ENCODE data around the gene CCDC157. TPM values are rescaled to one million over a fixed set of nuclear protein-coding genes. Genes with fewer than 3 reads are reported as not detected.

Gene CCDC157
- total RNA-seq, 1 donor: 1.3 TPM

GRCh38 chr22:30411780-30412179 lies 55.0 kb downstream of the CCDC157 start:
- no peak overlapping the region for H3K4me3 ChIP-seq (ENCODE audit: low read depth, low read length)
- TF ChIP-seq, protein P1, sequence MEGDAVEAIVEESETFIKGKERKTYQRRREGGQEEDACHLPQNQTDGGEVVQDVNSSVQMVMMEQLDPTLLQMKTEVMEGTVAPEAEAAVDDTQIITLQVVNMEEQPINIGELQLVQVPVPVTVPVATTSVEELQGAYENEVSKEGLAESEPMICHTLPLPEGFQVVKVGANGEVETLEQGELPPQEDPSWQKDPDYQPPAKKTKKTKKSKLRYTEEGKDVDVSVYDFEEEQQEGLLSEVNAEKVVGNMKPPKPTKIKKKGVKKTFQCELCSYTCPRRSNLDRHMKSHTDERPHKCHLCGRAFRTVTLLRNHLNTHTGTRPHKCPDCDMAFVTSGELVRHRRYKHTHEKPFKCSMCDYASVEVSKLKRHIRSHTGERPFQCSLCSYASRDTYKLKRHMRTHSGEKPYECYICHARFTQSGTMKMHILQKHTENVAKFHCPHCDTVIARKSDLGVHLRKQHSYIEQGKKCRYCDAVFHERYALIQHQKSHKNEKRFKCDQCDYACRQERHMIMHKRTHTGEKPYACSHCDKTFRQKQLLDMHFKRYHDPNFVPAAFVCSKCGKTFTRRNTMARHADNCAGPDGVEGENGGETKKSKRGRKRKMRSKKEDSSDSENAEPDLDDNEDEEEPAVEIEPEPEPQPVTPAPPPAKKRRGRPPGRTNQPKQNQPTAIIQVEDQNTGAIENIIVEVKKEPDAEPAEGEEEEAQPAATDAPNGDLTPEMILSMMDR (IDR thresholded peaks at IDR 0.05; ENCODE audit: insufficient read depth, low read depth, low read length): no peak
- DNase-seq (ENCODE audit: low read depth): no peak

- TF ChIP-seq, protein P1 (IDR thresholded peaks at IDR 0.05; ENCODE audit: insufficient read depth, low read depth, low read length): no peak
- no peak for DNase-seq (ENCODE audit: low read depth)
- no peak overlapping the region for H3K4me3 ChIP-seq (ENCODE audit: low read depth, low read length)
Observed at GRCh38 chr22:30413001-30413400, 56.2 kb downstream of the CCDC157 start.

GRCh38 chr22:30413745-30414524 lies 57.1 kb downstream of the CCDC157 start:
- H3K4me3 ChIP-seq (ENCODE audit: low read depth, low read length): no peak overlapping the region
- no peak for DNase-seq (ENCODE audit: low read depth)
- TF ChIP-seq, protein P1 (IDR thresholded peaks at IDR 0.05; ENCODE audit: insufficient read depth, low read depth, low read length): no peak

DNA sequence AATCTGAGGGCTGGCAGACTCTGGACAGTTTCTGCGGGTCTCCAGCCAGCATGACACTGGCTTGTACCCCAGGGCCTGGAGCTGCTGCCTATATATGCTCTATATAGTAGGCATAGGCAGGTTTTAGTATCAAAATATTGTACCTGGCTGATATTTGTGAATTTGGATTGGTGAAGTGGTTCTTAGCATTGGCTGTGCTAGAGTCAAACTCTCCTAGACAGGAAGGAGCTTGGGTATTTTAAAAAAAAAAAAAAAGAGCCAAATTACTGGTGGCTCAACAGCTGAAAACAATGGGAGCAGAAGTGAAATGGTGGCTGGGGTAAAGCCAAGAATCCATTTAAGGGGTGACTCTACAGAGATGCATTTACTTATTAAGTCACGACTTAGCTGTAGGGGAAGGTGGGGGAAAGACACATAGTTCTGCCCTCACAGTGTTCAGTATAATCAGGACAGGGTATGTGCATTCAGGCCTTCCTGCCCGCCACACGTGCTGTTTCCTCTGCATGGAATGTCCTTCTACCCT lies 57.8 kb downstream of the CCDC157 start:
- no peak overlapping the region for H3K4me3 ChIP-seq (ENCODE audit: low read depth, low read length)
- DNase-seq (ENCODE audit: low read depth): no peak
- TF ChIP-seq, protein P1 (IDR thresholded peaks at IDR 0.05; ENCODE audit: insufficient read depth, low read depth, low read length): no peak

GRCh38 chr22:30416403-30416802 lies 59.6 kb downstream of the CCDC157 start:
- no peak overlapping the region for H3K4me3 ChIP-seq (ENCODE audit: low read depth, low read length)
- DNase-seq (ENCODE audit: low read depth): no peak
- TF ChIP-seq, protein P1 (IDR thresholded peaks at IDR 0.05; ENCODE audit: insufficient read depth, low read depth, low read length): no peak

DNA sequence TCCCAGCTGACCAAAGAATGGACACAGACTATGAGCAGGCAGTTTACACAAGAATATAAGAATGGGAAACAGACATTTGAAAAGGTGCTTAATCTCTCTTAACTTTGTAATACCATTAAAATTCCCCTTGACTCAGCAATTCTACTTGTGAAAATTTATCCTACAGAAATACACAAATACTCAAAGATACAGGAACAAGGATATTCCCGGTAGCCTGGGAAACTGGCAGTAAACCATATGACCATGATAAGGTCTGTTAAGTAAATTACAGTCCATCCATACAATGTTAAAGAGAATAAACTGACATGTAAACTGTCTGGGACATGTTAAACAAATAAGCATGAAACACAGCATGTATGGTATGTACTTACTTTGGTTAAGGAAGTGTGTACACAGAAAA lies 60.0 kb downstream of the CCDC157 start:
- TF ChIP-seq, protein P1 (IDR thresholded peaks at IDR 0.05; ENCODE audit: insufficient read depth, low read depth, low read length): no peak
- no peak for DNase-seq (ENCODE audit: low read depth)

More for the DNA sequence above, 60.0 kb downstream of the CCDC157 start:
- no peak overlapping the region for H3K4me3 ChIP-seq (ENCODE audit: low read depth, low read length)

All from fibroblast of villous mesenchyme (primary cell).